Tibial nerve (tissue), 4 donors: ENCODE data around the gene SNX20.

ENCODE experiments used
- CTCF ChIP-seq, 5 experiments: fragments of 200-600 bp in 3 of 5; fragments of 450-650 bp in 2 of 5; sonication (generic) in 3 of 5; IDR thresholded peaks; one replicate each; pipeline ENCODE4 v1.5.1; 2016 to 2019; ENCODE audit warnings: antibody characterized with exemption in 5 of 5, mild to moderate bottlenecking in 3 of 5, moderate library complexity in 2 of 5
- EP300 ChIP-seq, 2 donors: sonication (generic); formaldehyde crosslinking; IDR thresholded peaks; one replicate each; pipeline ENCODE4 v1.6.1; 2017; ENCODE audit warnings: antibody characterized with exemption in 2 of 2, mild to moderate bottlenecking in 1 of 2

GRCh38 chr16:50657241-50657640, 23.9 kb downstream of the SNX20 start:
- TF ChIP-seq CTCF (IDR thresholded peaks at IDR 0.05) (no peak), EP300 (IDR thresholded peaks at IDR 0.05) (no peak)
